GM12801 (cell line): ENCODE data around the gene PRDM5.

ENCODE experiments used
- CTCF ChIP-seq: IDR thresholded peaks from one replicate; pipeline ENCODE4 v1.5.1; 2011; ENCODE audit warnings: control low read depth; ENCODE audit not compliant: insufficient read length; ENCODE audit errors: extremely low read depth

The PRDM5 gene

GRCh38 chr4:120870279-120870673, 52.2 kb downstream of the PRDM5 start:
- TF ChIP-seq CTCF: no peak

- no peak for TF ChIP-seq CTCF
These were observed 52.8 kb downstream of the PRDM5 start for GRCh38 chr4:120869613-120870278.

- TF ChIP-seq CTCF: no peak
These were observed 55.0 kb downstream of the PRDM5 start for GRCh38 chr4:120867506-120867905.

- TF ChIP-seq CTCF: no peak
These were observed 56.5 kb downstream of the PRDM5 start for GRCh38 chr4:120865985-120866384.

GRCh38 chr4:120864969-120865368, 57.6 kb downstream of the PRDM5 start:
- TF ChIP-seq CTCF: no peak

- no peak for TF ChIP-seq CTCF
These were observed 60.1 kb downstream of the PRDM5 start for GRCh38 chr4:120862432-120862831.

- no peak for TF ChIP-seq CTCF
These were observed 60.7 kb downstream of the PRDM5 start for GRCh38 chr4:120861852-120862251.
